PC-3 (cell line): ENCODE measurements around the gene CYTIP.

Source experiments
- EZH2 ChIP-seq: fragments of 300-600 bp; sonication (generic); IDR thresholded peaks from one replicate; pipeline ENCODE4 v1.6.1; 2017; ENCODE audit warnings: antibody characterized with exemption, mild to moderate bottlenecking, low read length; ENCODE audit not compliant: unreplicated experiment
- EZH2phosphoT487 ChIP-seq: fragments of 300-600 bp; sonication (generic); IDR thresholded peaks from 2 replicates; pipeline ENCODE4 v1.6.1; 2018; ENCODE audit warnings: mild to moderate bottlenecking, antibody characterized with exemption, low read length, borderline replicate concordance
- TF ChIP-seq, protein P1 (sequence below): fragments of 300-600 bp; sonication (generic); conservative IDR thresholded peaks from 2 replicates; pipeline ENCODE4 v1.5.1; 2017; ENCODE audit warnings: antibody characterized with exemption, low read depth, mild to moderate bottlenecking, low read length

DNA sequence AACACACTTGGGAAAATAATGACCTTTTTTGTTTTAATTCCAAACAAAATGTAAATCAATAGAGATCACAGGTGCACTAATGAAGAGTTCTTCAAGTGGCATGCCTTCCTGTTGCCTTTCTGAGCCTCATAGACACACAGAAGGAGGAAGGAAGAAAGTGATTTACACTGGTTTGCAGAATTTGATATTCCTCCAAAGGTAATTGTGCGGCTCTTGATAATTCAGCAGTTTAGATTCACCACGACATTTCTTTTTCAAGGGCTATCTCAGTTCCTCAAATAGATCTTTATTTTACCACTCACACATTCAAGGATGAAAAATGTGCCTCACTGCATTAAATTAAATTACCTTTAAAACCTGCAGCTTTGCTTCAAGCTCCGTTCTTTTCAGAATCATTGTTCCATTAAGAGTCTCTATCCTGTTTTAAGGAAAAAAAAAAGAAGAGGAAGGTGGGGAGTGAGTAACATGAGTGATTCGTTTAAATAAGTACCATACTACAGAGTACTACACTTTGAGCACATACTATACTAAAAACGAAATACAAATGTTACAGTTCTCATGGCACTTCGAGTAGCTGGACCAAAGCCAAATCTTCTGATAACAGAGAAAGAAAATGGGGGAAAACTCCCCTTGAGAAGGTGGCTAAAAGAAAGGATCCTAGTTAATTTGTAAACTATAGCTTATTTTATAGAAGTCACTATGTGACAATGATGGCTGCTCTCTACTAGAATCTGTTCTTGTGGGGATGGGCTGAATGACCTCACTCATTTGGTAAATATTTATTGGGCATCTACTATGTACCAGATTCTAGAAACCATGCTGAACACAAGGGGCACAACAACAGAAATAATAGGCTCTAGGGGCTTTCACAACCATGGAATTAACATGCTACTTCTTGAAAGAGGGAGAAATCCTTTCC is 16.6 kb downstream of the CYTIP start:
- TF ChIP-seq, protein P1, sequence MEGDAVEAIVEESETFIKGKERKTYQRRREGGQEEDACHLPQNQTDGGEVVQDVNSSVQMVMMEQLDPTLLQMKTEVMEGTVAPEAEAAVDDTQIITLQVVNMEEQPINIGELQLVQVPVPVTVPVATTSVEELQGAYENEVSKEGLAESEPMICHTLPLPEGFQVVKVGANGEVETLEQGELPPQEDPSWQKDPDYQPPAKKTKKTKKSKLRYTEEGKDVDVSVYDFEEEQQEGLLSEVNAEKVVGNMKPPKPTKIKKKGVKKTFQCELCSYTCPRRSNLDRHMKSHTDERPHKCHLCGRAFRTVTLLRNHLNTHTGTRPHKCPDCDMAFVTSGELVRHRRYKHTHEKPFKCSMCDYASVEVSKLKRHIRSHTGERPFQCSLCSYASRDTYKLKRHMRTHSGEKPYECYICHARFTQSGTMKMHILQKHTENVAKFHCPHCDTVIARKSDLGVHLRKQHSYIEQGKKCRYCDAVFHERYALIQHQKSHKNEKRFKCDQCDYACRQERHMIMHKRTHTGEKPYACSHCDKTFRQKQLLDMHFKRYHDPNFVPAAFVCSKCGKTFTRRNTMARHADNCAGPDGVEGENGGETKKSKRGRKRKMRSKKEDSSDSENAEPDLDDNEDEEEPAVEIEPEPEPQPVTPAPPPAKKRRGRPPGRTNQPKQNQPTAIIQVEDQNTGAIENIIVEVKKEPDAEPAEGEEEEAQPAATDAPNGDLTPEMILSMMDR = no peak
- TF ChIP-seq EZH2phosphoT487 (no peak), EZH2 (no peak)
